ENCODE measurements around the gene GSDME. TPM values are rescaled to one million over a fixed set of nuclear protein-coding genes. Genes with fewer than 3 reads are reported as not detected.

The GSDME gene
- polyA plus RNA-seq, 2 of the 4 experiments (the other 2 are of a cell fraction), result 51.0 to 55.9 TPM

- TF ChIP-seq PBX3 (IDR thresholded peaks at IDR 0.05), result no peak
- no peak for TF ChIP-seq NR3C1 (IDR thresholded peaks at IDR 0.05)
Observed at GRCh38 chr7:24654305-24654704, 103.0 kb downstream of the GSDME start (continued).

- Histone ChIP-seq H3K4me2 (peak overlapping the region; percentile 43), H3K9me3 (no peaks in the 10 kb centered on the region), H3K27ac (no peak overlapping the region), H3K4me3 (no peak overlapping the region), H3K4me1 (no peaks in the 10 kb centered on the region)
- no peak for TF ChIP-seq E2F6 (IDR thresholded peaks at IDR 0.05; ENCODE audit: borderline replicate concordance, low read depth)
- no peak for TF ChIP-seq MAZ (IDR thresholded peaks at IDR 0.05; ENCODE audit: borderline replicate concordance, low read depth, low read length)
- no peak for TF ChIP-seq MYC (IDR thresholded peaks at IDR 0.05; ENCODE audit: borderline replicate concordance, low read length)
- no peak for TF ChIP-seq MAX (IDR thresholded peaks at IDR 0.05)
- no peak for TF ChIP-seq FOSL2 (IDR thresholded peaks at IDR 0.05)
- TF ChIP-seq FOSL2 (CRISPR knock-in tag; IDR thresholded peaks at IDR 0.05), result no peak
- TF ChIP-seq JUNB (IDR thresholded peaks at IDR 0.05), result no peak
- WGBS (ENCODE audit: missing lambda C conversion rate), result 79% methylated on average over 4 of the region's 4 CpGs
- peak in 1 of 2 experiments; percentile 7 for DNase-seq (ENCODE audit: low read depth in 1 of 2, low spot score in 1 of 2)
- no peak for FAIRE-seq
- ChIA-PET CTCF (interaction anchor here (0.6 to 2.2 kb wide), 2 partner anchors 12 to 445 kb away, joined by 4 to 7 read pairs; no protein-coding TSS in a partner anchor), POLR2A (no interaction called here)
- ATAC-seq, result no peak
Observed at GRCh38 chr7:24653316-24654085, 103.8 kb downstream of the GSDME start.

- 88% methylated on average over 5 of the region's 5 CpGs for WGBS (ENCODE audit: missing lambda C conversion rate)
- Histone ChIP-seq H3K9me3 (no peaks in the 10 kb centered on the region), H3K4me3 (no peak overlapping the region), H3K27ac (no peak overlapping the region), H3K4me2 (no peak overlapping the region), H3K4me1 (no peaks in the 10 kb centered on the region)
- no peak for DNase-seq (ENCODE audit: low read depth in 1 of 2, low spot score in 1 of 2)
- no peak for TF ChIP-seq HEYL (CRISPR knock-in tag; IDR thresholded peaks at IDR 0.05)
- no peak for TF ChIP-seq ESRRA (IDR thresholded peaks at IDR 0.05; ENCODE audit: borderline replicate concordance, low read length)
- TF ChIP-seq FOSB (CRISPR knock-in tag; IDR thresholded peaks at IDR 0.05), result no peak
- TF ChIP-seq CHD4 (IDR thresholded peaks at IDR 0.05; ENCODE audit: borderline replicate concordance), result no peak
- TF ChIP-seq EP300 (IDR thresholded peaks at IDR 0.05), result no peak
- no peak for TF ChIP-seq POLR2AphosphoS2 (conservative IDR thresholded peaks at IDR 0.05; ENCODE audit: low read length)
- TF ChIP-seq BCL3 (IDR thresholded peaks at IDR 0.05), result no peak
- TF ChIP-seq HOXA7 (CRISPR knock-in tag; IDR thresholded peaks at IDR 0.05), result no peak
- TF ChIP-seq NFE2L2 (conservative IDR thresholded peaks at IDR 0.05; ENCODE audit: low read length), result no peak
- no peak for TF ChIP-seq PBX3 (IDR thresholded peaks at IDR 0.05)
- ChIA-PET CTCF (interaction anchor here (0.6 to 2.2 kb wide), 2 partner anchors 14 to 134 kb away, joined by 3 to 7 read pairs; no protein-coding TSS in a partner anchor), POLR2A (no interaction called here)
- no peak for FAIRE-seq
- ATAC-seq, result no peak
Observed at GRCh38 chr7:24652251-24652939, 104.9 kb downstream of the GSDME start.

Other genes with a start within 250 kb of the GSDME start
- 12.5 and 17.8 TPM in 2 replicates for gene PALS2, start 184.0 kb downstream of the GSDME start, polyA plus RNA-seq (2011; rRNA removed)
- gene PALS2, start 184.0 kb downstream of the GSDME start, polyA plus RNA-seq (2017; fragmentation: RNase III; extraction: RNeasy Plus Mini Kit Qiagen cat#74134 plus additional on column Dnase treatment), result 16.2 to 19.8 TPM (median 16.4 TPM) in 3 replicates
- 17.4 and 17.8 TPM in 2 replicates for gene OSBPL3, start 222.7 kb upstream of the GSDME start, polyA plus RNA-seq (2011; rRNA removed)
- 10.9 to 13.0 TPM (median 13.0 TPM) in 3 replicates for gene OSBPL3, start 222.7 kb upstream of the GSDME start, polyA plus RNA-seq (2017; fragmentation: RNase III; extraction: RNeasy Plus Mini Kit Qiagen cat#74134 plus additional on column Dnase treatment)